Mucosa of descending colon (tissue), 3 donors: ENCODE measurements around the gene SCN4B. TPM values are rescaled to one million over a fixed set of nuclear protein-coding genes. Genes with fewer than 3 reads are reported as not detected.

ENCODE experiments used
- ATAC-seq: fragments of 200-7000 bp; cut with Tn5 transposase; one replicate; pipeline ENCODE4 v1.9.1; 2020; ENCODE audit warnings: mild to moderate bottlenecking, moderate library complexity
- DNase-seq, 3 donors: peaks; one replicate each; pipeline ENCODE4 v3.0.0-alpha.2; 2020
- H3K36me3 ChIP-seq: fragments of 200-600 bp; one replicate; pipeline ENCODE4 v1.8.0; 2021; ENCODE audit warnings: low read depth, mild to moderate bottlenecking
- H3K4me1 ChIP-seq: fragments of 200-600 bp; one replicate; pipeline ENCODE4 v1.8.0; 2021; ENCODE audit warnings: low read depth, mild to moderate bottlenecking
- H3K4me3 ChIP-seq: fragments of 200-600 bp; one replicate; pipeline ENCODE4 v1.8.0; 2021; ENCODE audit warnings: mild to moderate bottlenecking
- H3K9me3 ChIP-seq: fragments of 200-600 bp; one replicate; pipeline ENCODE4 v1.8.0; 2021; ENCODE audit warnings: mild to moderate bottlenecking
- CTCF ChIP-seq: fragments of 200-600 bp; IDR thresholded peaks from one replicate; pipeline ENCODE4 v1.8.0; 2022; ENCODE audit warnings: antibody characterized with exemption, mild to moderate bottlenecking
- intact Hi-C, 2 donors: fragments of 100-400 bp; cut with DNase I in 1 of 2; cut with micrococcal nuclease in 1 of 2; formaldehyde crosslinking; loops; one replicate each; pipeline versions ENCODE4 v1.11.0 to v1.11.1; 2022; cut with DNase I, micrococcal nuclease
- total RNA-seq, 3 donors: library from RNA; stranded (reverse); fragmentation: NEBNext Ultra II Directional in 2 of 3; extraction: Animal tissue kit (Norgen Biotek cat#: 25700) in 2 of 3; gene quantifications; one replicate each; pipeline versions ENCODE4 v1.2.1 to v1.2.4, GENCODE V29; 2021 to 2023
- donor health status: DM: no; HTN: no; CAD: no; lungs with moderate emphysema.
- donor health status: DM: no; HTN: no; CAD: no.
- donor health status: DM: no; HTN: yes; CAD: no.

SCN4B gene
- total RNA-seq, 3 donors from 2014 or later = 1.0 to 2.6 (median 1.2) TPM

- intact Hi-C loops = no loop called here
- no peak for ATAC-seq
- Histone ChIP-seq H3K36me3 (no peaks in the 10 kb centered on the region), H3K4me1 (peaks cover 9% of the 10 kb centered on the region), H3K4me3 (no peak overlapping the region), H3K9me3 (no peaks in the 10 kb centered on the region)
- no peak for TF ChIP-seq CTCF
- DNase-seq = no peak
These were observed 5.1 kb downstream of the SCN4B start for GRCh38 chr11:118147502-118147901.

- intact Hi-C loops = no loop called here
These were observed 6.1 kb downstream of the SCN4B start for GRCh38 chr11:118146554-118146953.

GRCh38 chr11:118145285-118146227, 7.1 kb downstream of the SCN4B start:
- Histone ChIP-seq H3K9me3 (no peaks in the 10 kb centered on the region), H3K4me3 (no peak overlapping the region), H3K4me1 (peaks cover 4% of the 10 kb centered on the region), H3K36me3 (no peaks in the 10 kb centered on the region)
- peak; percentile 74 for TF ChIP-seq CTCF
- intact Hi-C loops = no loop called here
- ATAC-seq (peak; percentile 99), DNase-seq (peak; percentile 94 to 96 (median 96))

More at GRCh38 chr11:118146554-118146953, 6.1 kb downstream of the SCN4B start:
- TF ChIP-seq CTCF = no peak
- Histone ChIP-seq H3K4me1 (peaks cover 4% of the 10 kb centered on the region), H3K36me3 (no peaks in the 10 kb centered on the region), H3K4me3 (no peak overlapping the region), H3K9me3 (no peaks in the 10 kb centered on the region)
- no peak for ATAC-seq
- DNase-seq = no peak

- H3K9me3 ChIP-seq = no peaks in the 10 kb centered on the region
- intact Hi-C loops = no loop called here
These were observed 8.0 kb downstream of the SCN4B start for GRCh38 chr11:118144301-118145268.

More at GRCh38 chr11:118144301-118145268, 8.0 kb downstream of the SCN4B start:
- H3K4me3 ChIP-seq = no peak overlapping the region
- H3K36me3 ChIP-seq = no peaks in the 10 kb centered on the region
- H3K4me1 ChIP-seq = peaks cover 4% of the 10 kb centered on the region
- DNase-seq (no peak), ATAC-seq (no peak)
- TF ChIP-seq CTCF = no peak
